ENCODE data around the gene C19orf67.
A peak's percentile ranks its signal among the peaks of the same experiment; 100 is the strongest.

The C19orf67 gene

GRCh38 chr19:14085309-14085995 is at the start of gene C19orf67:
C19orf67 (minus strand) TSS chr19:14085783; CDS start chr19:14085627, 156 bp downstream.
- no peak for DNase-seq

GRCh38 chr19:14135355-14135754 is 49.8 kb upstream of the C19orf67 start:
- no peak for DNase-seq

GRCh38 chr19:14127929-14128509 is 42.4 kb upstream of the C19orf67 start:
- peak; percentile 44 for DNase-seq

GRCh38 chr19:14127176-14127575 is 41.6 kb upstream of the C19orf67 start:
- DNase-seq: peak; percentile 64

- DNase-seq: no peak
Observed at GRCh38 chr19:14122924-14123323, 37.3 kb upstream of the C19orf67 start.

GRCh38 chr19:14120497-14120780 is 34.9 kb upstream of the C19orf67 start:
- no peak for DNase-seq

- DNase-seq: no peak
Observed at GRCh38 chr19:14119644-14120496, 34.3 kb upstream of the C19orf67 start.

GRCh38 chr19:14119146-14119545 is 33.6 kb upstream of the C19orf67 start:
- DNase-seq: no peak

GRCh38 chr19:14118165-14119051 is 32.8 kb upstream of the C19orf67 start:
- peak; percentile 87 for DNase-seq

GRCh38 chr19:14117668-14118164 is 32.1 kb upstream of the C19orf67 start, which contains the start of gene PRKACA:
PRKACA (minus strand) TSS chr19:14117762; CDS start chr19:14117547, 215 bp downstream.
- DNase-seq: peak; percentile 99

GRCh38 chr19:14116918-14117578 is 31.5 kb upstream of the C19orf67 start:
- no peak for DNase-seq

- DNase-seq: no peak
Observed at GRCh38 chr19:14116525-14116917, 30.9 kb upstream of the C19orf67 start.

GRCh38 chr19:14115756-14116155 is 30.2 kb upstream of the C19orf67 start:
- no peak for DNase-seq

- peak; percentile 71 for DNase-seq
Observed at GRCh38 chr19:14114854-14115253, 29.3 kb upstream of the C19orf67 start.

GRCh38 chr19:14114439-14114838 is 28.9 kb upstream of the C19orf67 start:
- no peak for DNase-seq

- DNase-seq: peak; percentile 55
Observed at GRCh38 chr19:14113762-14114414, 28.3 kb upstream of the C19orf67 start.

- no peak for DNase-seq
Observed at GRCh38 chr19:14112809-14113385, 27.3 kb upstream of the C19orf67 start.

GRCh38 chr19:14112051-14112808 is 26.6 kb upstream of the C19orf67 start:
- DNase-seq: no peak

- DNase-seq: no peak
Observed at GRCh38 chr19:14111486-14111885, 25.9 kb upstream of the C19orf67 start.

GRCh38 chr19:14110650-14111049 is 25.1 kb upstream of the C19orf67 start:
- DNase-seq: no peak

Data from CD4-positive, alpha-beta T cell treated with Interleukin-15 for 1 hour (primary cell).